ENCODE data around the gene SLC25A11.

The SLC25A11 gene

DNA sequence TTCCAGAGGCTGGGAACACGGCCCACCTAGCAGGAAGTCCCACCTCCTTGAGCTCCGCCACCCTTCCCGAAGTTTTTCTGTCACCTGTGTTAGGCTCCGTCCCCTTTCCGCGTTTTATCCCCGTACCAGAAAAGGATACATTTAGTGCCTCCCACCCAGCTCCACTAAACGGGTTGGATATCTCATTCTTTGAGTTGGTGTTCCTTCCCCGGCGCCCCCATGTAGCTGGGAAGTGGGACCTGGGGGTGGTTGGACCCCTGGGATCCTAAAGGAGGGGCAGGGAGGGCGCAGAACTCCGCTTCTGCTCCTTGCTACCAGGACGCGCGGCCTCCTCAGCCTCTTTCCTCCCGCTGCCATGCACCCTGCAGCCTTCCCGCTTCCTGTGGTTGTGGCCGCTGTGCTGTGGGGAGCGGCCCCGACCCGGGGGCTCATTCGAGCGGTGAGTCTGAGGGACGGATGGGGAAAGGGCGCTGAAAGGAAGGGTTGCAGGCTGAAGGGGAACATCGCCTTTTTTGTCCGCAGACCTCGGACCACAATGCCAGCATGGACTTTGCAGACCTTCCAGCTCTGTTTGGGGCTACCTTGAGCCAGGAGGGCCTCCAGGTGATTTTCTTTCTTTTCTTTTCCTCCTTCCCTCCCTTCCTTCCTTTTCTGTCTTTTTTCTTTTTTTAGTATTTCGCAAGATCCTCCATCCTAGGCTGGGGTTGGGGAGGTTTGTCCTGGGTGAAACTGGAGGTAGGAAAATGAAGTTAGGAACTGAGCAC, 891 bp upstream of the SLC25A11 start:
- Histone ChIP-seq H3K4me1 (ENCODE audit: insufficient read depth, low read length) (peaks cover 64% of the 10 kb centered on the region), H3K79me2 (ENCODE audit: insufficient read depth, low read length) (peaks cover 72% of the 10 kb centered on the region), H3K27ac (ENCODE audit: low read length) (peak overlapping the region; percentile 94), H3K27me3 (ENCODE audit: insufficient read depth, low read length, poor library complexity) (no peaks in the 10 kb centered on the region), H3K9ac (ENCODE audit: low read depth, low read length) (peak overlapping the region; percentile 82), H2AFZ (ENCODE audit: low read depth, low read length) (peak overlapping the region; percentile 69), H3K36me3 (ENCODE audit: insufficient read depth, low read length) (peaks cover 71% of the 10 kb centered on the region), H4K20me1 (ENCODE audit: insufficient read depth, low read length) (peaks cover 56% of the 10 kb centered on the region), H3K9me3 (ENCODE audit: insufficient read depth, low read length, severe bottlenecking) (no peaks in the 10 kb centered on the region), H3K4me3 (ENCODE audit: low read depth in 1 of 2, low read length in 2 of 2) (peak overlapping the region; percentile 54 to 77), H3K4me2 (ENCODE audit: insufficient read depth, low read length) (peak overlapping the region; percentile 97)
- TF ChIP-seq, protein P1, sequence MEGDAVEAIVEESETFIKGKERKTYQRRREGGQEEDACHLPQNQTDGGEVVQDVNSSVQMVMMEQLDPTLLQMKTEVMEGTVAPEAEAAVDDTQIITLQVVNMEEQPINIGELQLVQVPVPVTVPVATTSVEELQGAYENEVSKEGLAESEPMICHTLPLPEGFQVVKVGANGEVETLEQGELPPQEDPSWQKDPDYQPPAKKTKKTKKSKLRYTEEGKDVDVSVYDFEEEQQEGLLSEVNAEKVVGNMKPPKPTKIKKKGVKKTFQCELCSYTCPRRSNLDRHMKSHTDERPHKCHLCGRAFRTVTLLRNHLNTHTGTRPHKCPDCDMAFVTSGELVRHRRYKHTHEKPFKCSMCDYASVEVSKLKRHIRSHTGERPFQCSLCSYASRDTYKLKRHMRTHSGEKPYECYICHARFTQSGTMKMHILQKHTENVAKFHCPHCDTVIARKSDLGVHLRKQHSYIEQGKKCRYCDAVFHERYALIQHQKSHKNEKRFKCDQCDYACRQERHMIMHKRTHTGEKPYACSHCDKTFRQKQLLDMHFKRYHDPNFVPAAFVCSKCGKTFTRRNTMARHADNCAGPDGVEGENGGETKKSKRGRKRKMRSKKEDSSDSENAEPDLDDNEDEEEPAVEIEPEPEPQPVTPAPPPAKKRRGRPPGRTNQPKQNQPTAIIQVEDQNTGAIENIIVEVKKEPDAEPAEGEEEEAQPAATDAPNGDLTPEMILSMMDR (IDR thresholded peaks at IDR 0.05; ENCODE audit: borderline replicate concordance, extremely low read depth, low read length, poor library complexity, severe bottlenecking) = no peak
- TF ChIP-seq EZH2 (IDR thresholded peaks at IDR 0.05; ENCODE audit: borderline replicate concordance, low read depth, low read length, severe bottlenecking) = no peak
- DNase-seq (peak; percentile 76), ATAC-seq (ENCODE audit: insufficient read depth, low read depth) (peak; percentile 42)

DNA sequence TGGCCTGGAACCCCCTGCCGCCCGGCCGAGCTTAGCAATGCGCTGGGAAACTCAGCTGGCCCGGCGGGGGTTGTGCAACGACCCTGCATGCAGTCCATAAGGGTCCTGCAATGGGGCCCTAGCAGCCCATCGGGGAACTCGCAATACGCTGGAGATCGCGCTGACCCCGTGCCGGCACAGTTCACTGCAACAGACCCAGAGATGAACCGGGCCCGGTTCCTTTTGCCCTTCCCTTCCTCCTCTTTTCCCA, 375 bp downstream of the SLC25A11 start:
- DNase-seq = no peak
- Histone ChIP-seq H4K20me1 (ENCODE audit: insufficient read depth, low read length) (peaks cover 44% of the 10 kb centered on the region), H3K9me3 (ENCODE audit: insufficient read depth, low read length, severe bottlenecking) (no peaks in the 10 kb centered on the region), H3K79me2 (ENCODE audit: insufficient read depth, low read length) (peaks cover 59% of the 10 kb centered on the region), H3K4me1 (ENCODE audit: insufficient read depth, low read length) (peaks cover 51% of the 10 kb centered on the region), H3K4me2 (ENCODE audit: insufficient read depth, low read length) (peak overlapping the region; percentile 83), H3K36me3 (ENCODE audit: insufficient read depth, low read length) (peaks cover 59% of the 10 kb centered on the region), H3K27me3 (ENCODE audit: insufficient read depth, low read length, poor library complexity) (no peaks in the 10 kb centered on the region), H3K9ac (ENCODE audit: low read depth, low read length) (peak overlapping the region; percentile 82), H3K4me3 (ENCODE audit: low read depth in 1 of 2, low read length in 2 of 2) (peak overlapping the region; percentile 47 to 77), H3K27ac (ENCODE audit: low read length) (peak overlapping the region; percentile 94), H2AFZ (ENCODE audit: low read depth, low read length) (peak overlapping the region; percentile 84)
- peak; percentile 0; the same call in 1 of the 3 replicates for ATAC-seq (ENCODE audit: insufficient read depth, low read depth)
- TF ChIP-seq EZH2 (IDR thresholded peaks at IDR 0.05; ENCODE audit: borderline replicate concordance, low read depth, low read length, severe bottlenecking) = no peak
- TF ChIP-seq, protein P1 (IDR thresholded peaks at IDR 0.05; ENCODE audit: borderline replicate concordance, extremely low read depth, low read length, poor library complexity, severe bottlenecking) = no peak

DNA sequence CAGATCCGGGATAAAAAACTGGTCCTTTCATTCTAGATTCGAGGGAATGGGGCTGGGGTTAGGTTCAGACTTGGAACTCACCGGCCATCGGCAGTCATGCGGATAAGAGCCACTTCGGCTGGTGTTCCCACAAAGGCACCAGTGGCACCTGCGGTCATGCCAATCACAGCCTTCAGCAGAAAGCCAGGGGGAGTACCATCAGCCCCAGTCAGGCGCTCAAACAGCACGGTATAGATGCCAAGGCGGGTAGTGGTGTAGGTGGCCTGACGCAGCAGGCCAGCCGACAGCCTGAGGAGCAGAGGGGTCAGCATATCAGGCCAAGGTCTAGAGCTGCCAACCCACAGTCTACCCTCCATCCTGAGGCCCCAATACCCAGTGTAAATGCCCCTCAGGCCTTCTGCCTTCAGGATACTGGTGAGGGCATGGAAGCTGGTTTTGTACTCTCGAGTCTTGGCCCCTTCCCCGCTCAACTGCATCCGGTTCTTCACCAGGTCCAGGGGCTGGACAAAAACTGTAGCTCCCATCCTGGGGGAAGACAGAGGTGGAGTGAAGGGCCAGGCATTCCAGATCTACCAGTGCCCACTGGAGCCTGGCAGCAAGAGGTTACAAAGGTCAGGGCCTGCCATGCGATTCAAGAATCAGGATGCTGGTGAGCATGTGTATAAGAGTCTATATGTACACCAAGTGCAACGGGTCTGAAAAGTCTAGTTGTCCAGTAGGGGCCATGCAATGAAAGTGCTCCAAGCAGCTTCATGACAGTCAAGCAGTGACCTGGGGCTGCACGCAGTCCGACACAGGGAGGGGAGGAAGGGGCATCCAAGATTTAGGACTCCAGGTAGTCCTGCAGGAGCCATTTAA, 929 bp downstream of the SLC25A11 start:
- Histone ChIP-seq H2AFZ (ENCODE audit: low read depth, low read length) (peak overlapping the region; percentile 84), H4K20me1 (ENCODE audit: insufficient read depth, low read length) (peaks cover 42% of the 10 kb centered on the region; the same call in 1 of the 2 replicates), H3K4me3 (ENCODE audit: low read depth in 1 of 2, low read length in 2 of 2) (peak overlapping the region; percentile 47 to 77), H3K79me2 (ENCODE audit: insufficient read depth, low read length) (peaks cover 53% of the 10 kb centered on the region), H3K9me3 (ENCODE audit: insufficient read depth, low read length, severe bottlenecking) (no peaks in the 10 kb centered on the region), H3K4me2 (ENCODE audit: insufficient read depth, low read length) (peak overlapping the region; percentile 83), H3K36me3 (ENCODE audit: insufficient read depth, low read length) (peaks cover 53% of the 10 kb centered on the region), H3K27me3 (ENCODE audit: insufficient read depth, low read length, poor library complexity) (no peaks in the 10 kb centered on the region), H3K4me1 (ENCODE audit: insufficient read depth, low read length) (peaks cover 46% of the 10 kb centered on the region), H3K9ac (ENCODE audit: low read depth, low read length) (peak overlapping the region; percentile 82), H3K27ac (ENCODE audit: low read length) (peak overlapping the region; percentile 94)
- DNase-seq (no peak), ATAC-seq (ENCODE audit: insufficient read depth, low read depth) (no peak)
- no peak for TF ChIP-seq EZH2 (IDR thresholded peaks at IDR 0.05; ENCODE audit: borderline replicate concordance, low read depth, low read length, severe bottlenecking)
- TF ChIP-seq, protein P1 (IDR thresholded peaks at IDR 0.05; ENCODE audit: borderline replicate concordance, extremely low read depth, low read length, poor library complexity, severe bottlenecking) = no peak

Measured in DND-41 (cell line).